ENCODE data around the gene DLGAP3. TPM values are rescaled to one million over a fixed set of nuclear protein-coding genes. Genes with fewer than 3 reads are reported as not detected.

Gene DLGAP3
- polyA plus RNA-seq, 2 of the 4 experiments (the other 2 are of a cell fraction), result 0.05 TPM; not detected in 1

GRCh38 chr1:34926894-34927293 is 2.6 kb downstream of the DLGAP3 start:
- Histone ChIP-seq H3K4me3 (no peak overlapping the region), H3K9me3 (no peaks in the 10 kb centered on the region), H3K4me1 (0 out of 3 replicates have a peak, but pooled peaks cover 3% of the 10 kb centered on the region), H3K4me2 (no peak overlapping the region), H3K27ac (no peak overlapping the region)
- ChIA-PET CTCF (interaction anchor here (1.6 kb wide), 1 partner anchor 67 kb away, joined by 4 read pairs; the partner anchor contains the start of gene SMIM12), POLR2A (no interaction called here)
- FAIRE-seq, result no peak
- no peak for ATAC-seq
- DNase-seq (ENCODE audit: low read depth in 1 of 2, low spot score in 1 of 2), result no peak
- 20% methylated on average over 4 of the region's 5 CpGs for WGBS (ENCODE audit: missing lambda C conversion rate)
- TF ChIP-seq RNF2 (IDR thresholded peaks at IDR 0.05; ENCODE audit: borderline replicate concordance, low read depth), result no peak
- TF ChIP-seq SREBF2 (IDR thresholded peaks at IDR 0.05), result no peak
- TF ChIP-seq RAD21 (conservative IDR thresholded peaks at IDR 0.05 in 1 of 2, IDR thresholded peaks at IDR 0.05 in 1 of 2), result no peak
- TF ChIP-seq BHLHE40 (IDR thresholded peaks at IDR 0.05; ENCODE audit: low read depth, low read length), result no peak
- no peak for TF ChIP-seq JUNB (IDR thresholded peaks at IDR 0.05)
- TF ChIP-seq HES2 (IDR thresholded peaks at IDR 0.05), result no peak
- TF ChIP-seq ATOH8 (CRISPR knock-in tag; IDR thresholded peaks at IDR 0.05; ENCODE audit: low read depth), result no peak
- no peak for TF ChIP-seq POLR2AphosphoS2 (conservative IDR thresholded peaks at IDR 0.05; ENCODE audit: low read length)
- no peak for TF ChIP-seq JUN (IDR thresholded peaks at IDR 0.05)

GRCh38 chr1:34926156-34926555 is 3.3 kb downstream of the DLGAP3 start:
- no peak for ATAC-seq
- no peak for FAIRE-seq
- no peak for DNase-seq (ENCODE audit: low read depth in 1 of 2, low spot score in 1 of 2)
- POLR2A ChIA-PET, result no interaction called here
- no peak overlapping the region for H3K4me2 ChIP-seq
- H3K9me3 ChIP-seq, result no peaks in the 10 kb centered on the region
- no peak overlapping the region for H3K4me3 ChIP-seq
- 0% methylated on average over 5 of the region's 6 CpGs for WGBS (ENCODE audit: missing lambda C conversion rate)
- CTCF ChIA-PET, result no interaction called here
- TF ChIP-seq HES2 (IDR thresholded peaks at IDR 0.05) (no peak), RNF2 (IDR thresholded peaks at IDR 0.05; ENCODE audit: borderline replicate concordance, low read depth) (no peak), MAZ (IDR thresholded peaks at IDR 0.05; ENCODE audit: borderline replicate concordance, low read depth, low read length) (no peak), KDM5A (IDR thresholded peaks at IDR 0.05) (no peak), ATOH8 (CRISPR knock-in tag; IDR thresholded peaks at IDR 0.05; ENCODE audit: low read depth) (no peak), POLR2AphosphoS2 (conservative IDR thresholded peaks at IDR 0.05; ENCODE audit: low read length) (no peak), ZNF302 (CRISPR knock-in tag; IDR thresholded peaks at IDR 0.05) (no peak), CTCF (IDR thresholded peaks at IDR 0.05) (no peak)
- 0 out of 3 replicates have a peak, but pooled peaks cover 3% of the 10 kb centered on the region for H3K4me1 ChIP-seq
- no peak overlapping the region for H3K27ac ChIP-seq

GRCh38 chr1:34925730-34926129 is 3.7 kb downstream of the DLGAP3 start:
- CTCF ChIA-PET, result interaction anchor here (0.6 kb wide), 1 partner anchor 66 kb away, joined by 3 read pairs; no protein-coding TSS in a partner anchor
- TF ChIP-seq ZFP36 (IDR thresholded peaks at IDR 0.05; ENCODE audit: borderline replicate concordance, partially characterized antibody) (no peak), SMC3 (IDR thresholded peaks at IDR 0.05) (no peak), HDAC2 (IDR thresholded peaks at IDR 0.05) (no peak), CEBPB (IDR thresholded peaks at IDR 0.05) (no peak), CHD2 (IDR thresholded peaks at IDR 0.05; ENCODE audit: low read length, partially characterized antibody) (no peak), REST (IDR thresholded peaks at IDR 0.05) (no peak), HMGXB4 (CRISPR knock-in tag; IDR thresholded peaks at IDR 0.05; ENCODE audit: borderline replicate concordance) (no peak), BHLHE40 (IDR thresholded peaks at IDR 0.05; ENCODE audit: low read depth, low read length) (no peak), KDM5A (IDR thresholded peaks at IDR 0.05) (no peak), RFX5 (IDR thresholded peaks at IDR 0.05) (no peak), SREBF2 (IDR thresholded peaks at IDR 0.05) (no peak), HEYL (CRISPR knock-in tag; IDR thresholded peaks at IDR 0.05) (no peak), EHMT2 (IDR thresholded peaks at IDR 0.05; ENCODE audit: low read depth) (no peak)

More at GRCh38 chr1:34925730-34926129, 3.7 kb downstream of the DLGAP3 start:
- POLR2A ChIA-PET, result no interaction called here
- FAIRE-seq (no peak), ATAC-seq (no peak), DNase-seq (ENCODE audit: low read depth in 1 of 2, low spot score in 1 of 2) (no peak)
- Histone ChIP-seq H3K4me1 (0 out of 3 replicates have a peak, but pooled peaks cover 3% of the 10 kb centered on the region), H3K4me2 (no peak overlapping the region), H3K4me3 (no peak overlapping the region), H3K27ac (no peak overlapping the region), H3K9me3 (no peaks in the 10 kb centered on the region)
- 3% methylated on average over 2 of the region's 2 CpGs for WGBS (ENCODE audit: missing lambda C conversion rate)

All from A549 (cell line).